Measurements from ENCODE around the gene ZNF839. TPM values are rescaled to one million over a fixed set of nuclear protein-coding genes. Genes with fewer than 3 reads are reported as not detected.

ZNF839 gene
- total RNA-seq, 1 donor from 2014 or later, result 9.8 TPM

- peaks cover 2% of the 10 kb centered on the region for H3K36me3 ChIP-seq (ENCODE audit: control insufficient read depth, insufficient read depth, low read length)
- TF ChIP-seq CTCF (IDR thresholded peaks at IDR 0.05; ENCODE audit: insufficient read depth, low read length, poor library complexity, severe bottlenecking), result no peak
- H3K27me3 ChIP-seq (ENCODE audit: control insufficient read depth, insufficient read depth, low read length), result no peaks in the 10 kb centered on the region
- DNase-seq (ENCODE audit: low read depth), result no peak
- no peak overlapping the region for H3K4me3 ChIP-seq (ENCODE audit: low read depth, low read length)
These were observed 40.3 kb upstream of the ZNF839 start for GRCh38 chr14:102279282-102279681.

GRCh38 chr14:102279688-102280348 lies 39.7 kb upstream of the ZNF839 start:
- no peak overlapping the region for H3K4me3 ChIP-seq (ENCODE audit: low read depth, low read length)
- DNase-seq (ENCODE audit: low read depth), result peak; percentile 98
- no peak for TF ChIP-seq CTCF (IDR thresholded peaks at IDR 0.05; ENCODE audit: insufficient read depth, low read length, poor library complexity, severe bottlenecking)
- peaks cover 2% of the 10 kb centered on the region for H3K36me3 ChIP-seq (ENCODE audit: control insufficient read depth, insufficient read depth, low read length)
- H3K27me3 ChIP-seq (ENCODE audit: control insufficient read depth, insufficient read depth, low read length), result no peaks in the 10 kb centered on the region

GRCh38 chr14:102280376-102280962 lies 39.1 kb upstream of the ZNF839 start:
- Histone ChIP-seq H3K36me3 (ENCODE audit: control insufficient read depth, insufficient read depth, low read length) (peaks cover 2% of the 10 kb centered on the region), H3K27me3 (ENCODE audit: control insufficient read depth, insufficient read depth, low read length) (no peaks in the 10 kb centered on the region), H3K4me3 (ENCODE audit: low read depth, low read length) (no peak overlapping the region)
- TF ChIP-seq CTCF (IDR thresholded peaks at IDR 0.05; ENCODE audit: insufficient read depth, low read length, poor library complexity, severe bottlenecking), result no peak
- DNase-seq (ENCODE audit: low read depth), result peak; percentile 72

- Histone ChIP-seq H3K4me3 (ENCODE audit: low read depth, low read length) (no peak overlapping the region), H3K36me3 (ENCODE audit: control insufficient read depth, insufficient read depth, low read length) (peaks cover 2% of the 10 kb centered on the region), H3K27me3 (ENCODE audit: control insufficient read depth, insufficient read depth, low read length) (no peaks in the 10 kb centered on the region)
- no peak for DNase-seq (ENCODE audit: low read depth)
- no peak for TF ChIP-seq CTCF (IDR thresholded peaks at IDR 0.05; ENCODE audit: insufficient read depth, low read length, poor library complexity, severe bottlenecking)
These were observed 36.6 kb upstream of the ZNF839 start for GRCh38 chr14:102282751-102283465.

GRCh38 chr14:102283631-102284129 lies 35.9 kb upstream of the ZNF839 start:
- no peak for DNase-seq (ENCODE audit: low read depth)
- H3K36me3 ChIP-seq (ENCODE audit: control insufficient read depth, insufficient read depth, low read length), result peaks cover 2% of the 10 kb centered on the region
- no peak for TF ChIP-seq CTCF (IDR thresholded peaks at IDR 0.05; ENCODE audit: insufficient read depth, low read length, poor library complexity, severe bottlenecking)
- H3K4me3 ChIP-seq (ENCODE audit: low read depth, low read length), result no peak overlapping the region
- no peaks in the 10 kb centered on the region for H3K27me3 ChIP-seq (ENCODE audit: control insufficient read depth, insufficient read depth, low read length)
